ENCODE data around the gene EFHB. TPM values are rescaled to one million over a fixed set of nuclear protein-coding genes. Genes with fewer than 3 reads are reported as not detected.

The EFHB gene
- total and polyA plus RNA-seq, 2 donors from 2014 or later: 2.1 to 3.5 TPM

DNA sequence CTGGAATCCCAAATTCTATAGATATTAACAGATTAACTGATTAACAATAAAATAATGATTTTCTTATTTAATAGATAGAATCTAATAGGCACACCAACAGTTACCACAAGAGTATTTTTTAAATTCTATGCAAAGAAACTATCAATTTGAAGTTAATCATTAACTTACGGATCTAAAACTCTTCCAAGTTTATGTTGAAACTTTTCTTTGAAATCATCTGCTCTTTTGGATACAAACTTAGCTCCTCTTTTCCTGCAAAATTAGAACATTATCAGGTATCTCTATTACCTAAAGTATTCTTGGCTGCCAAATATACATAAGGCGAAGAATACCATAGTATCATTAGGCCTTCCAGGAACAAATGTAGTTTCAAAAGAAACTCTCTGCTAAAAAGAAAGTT, 34.8 kb downstream of the EFHB start:
- DNase-seq: no peak
- Histone ChIP-seq H3K4me1 (ENCODE audit: control insufficient read depth in 2 of 3, insufficient read depth in 2 of 3, low read depth in 1 of 3, low read length in 3 of 3) (no peaks in the 10 kb centered on the region), H3K4me3 (ENCODE audit: low read length in 3 of 3) (no peak overlapping the region), H3K27ac (ENCODE audit: low read depth in 2 of 2, low read length in 2 of 2) (no peak overlapping the region), H3K9me3 (ENCODE audit: control insufficient read depth in 2 of 3, insufficient read depth in 1 of 3, low read length in 3 of 3) (no peaks in the 10 kb centered on the region), H3K9ac (ENCODE audit: low read length in 3 of 3) (no peak overlapping the region), H3K27me3 (ENCODE audit: control insufficient read depth, insufficient read depth, low read length) (no peaks in the 10 kb centered on the region), H3K36me3 (ENCODE audit: control insufficient read depth in 2 of 3, insufficient read depth in 3 of 3, low read length in 3 of 3) (no peaks in the 10 kb centered on the region)
- intact Hi-C loops (cut with DNase I): no loop called here
- FAIRE-seq: no peak
- TF ChIP-seq, protein P1, sequence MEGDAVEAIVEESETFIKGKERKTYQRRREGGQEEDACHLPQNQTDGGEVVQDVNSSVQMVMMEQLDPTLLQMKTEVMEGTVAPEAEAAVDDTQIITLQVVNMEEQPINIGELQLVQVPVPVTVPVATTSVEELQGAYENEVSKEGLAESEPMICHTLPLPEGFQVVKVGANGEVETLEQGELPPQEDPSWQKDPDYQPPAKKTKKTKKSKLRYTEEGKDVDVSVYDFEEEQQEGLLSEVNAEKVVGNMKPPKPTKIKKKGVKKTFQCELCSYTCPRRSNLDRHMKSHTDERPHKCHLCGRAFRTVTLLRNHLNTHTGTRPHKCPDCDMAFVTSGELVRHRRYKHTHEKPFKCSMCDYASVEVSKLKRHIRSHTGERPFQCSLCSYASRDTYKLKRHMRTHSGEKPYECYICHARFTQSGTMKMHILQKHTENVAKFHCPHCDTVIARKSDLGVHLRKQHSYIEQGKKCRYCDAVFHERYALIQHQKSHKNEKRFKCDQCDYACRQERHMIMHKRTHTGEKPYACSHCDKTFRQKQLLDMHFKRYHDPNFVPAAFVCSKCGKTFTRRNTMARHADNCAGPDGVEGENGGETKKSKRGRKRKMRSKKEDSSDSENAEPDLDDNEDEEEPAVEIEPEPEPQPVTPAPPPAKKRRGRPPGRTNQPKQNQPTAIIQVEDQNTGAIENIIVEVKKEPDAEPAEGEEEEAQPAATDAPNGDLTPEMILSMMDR (IDR thresholded peaks at IDR 0.05; ENCODE audit: borderline replicate concordance, extremely low read depth, insufficient read depth): no peak

DNA sequence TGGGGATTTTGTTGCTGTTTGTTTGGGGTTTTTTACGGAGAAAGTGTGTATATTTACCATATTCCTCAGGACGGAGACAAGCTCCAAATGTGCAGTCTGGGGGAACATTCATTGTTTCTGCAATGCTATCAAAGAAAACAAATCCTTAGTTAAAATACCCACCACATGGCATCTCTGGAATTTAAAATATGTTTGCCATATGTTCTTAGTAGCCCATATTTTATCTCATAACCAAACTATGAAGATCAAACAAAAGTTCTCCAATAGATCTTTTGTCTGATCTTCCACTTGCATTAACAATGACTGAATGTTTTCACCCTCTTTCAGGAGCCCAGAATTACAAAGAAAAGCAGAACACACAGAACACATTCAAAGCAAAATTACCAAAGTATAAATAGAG, 35.3 kb downstream of the EFHB start:
- FAIRE-seq (no peak), DNase-seq (no peak)
- intact Hi-C loops (cut with DNase I): no loop called here

DNA sequence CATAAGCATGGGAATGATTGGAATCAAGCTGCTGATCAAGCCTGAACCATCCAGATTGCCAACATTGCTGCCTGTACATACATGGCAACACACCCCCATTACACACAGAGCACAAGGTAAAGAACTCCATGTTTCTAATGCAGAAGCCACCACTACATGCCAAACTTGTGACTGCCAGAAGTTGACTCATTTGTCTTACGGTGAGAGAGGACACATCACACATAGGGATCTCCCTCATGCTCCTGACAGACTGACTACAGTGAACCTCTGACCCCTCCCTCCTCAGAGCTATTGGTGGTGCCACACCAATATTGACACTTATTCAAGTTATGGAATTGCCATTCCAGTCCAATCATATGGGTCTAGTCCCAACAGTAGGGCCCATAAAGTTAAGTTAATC, 42.3 kb downstream of the EFHB start:
- H3K27me3 ChIP-seq (ENCODE audit: control insufficient read depth, insufficient read depth, low read length): no peaks in the 10 kb centered on the region
- no peak overlapping the region for H3K9ac ChIP-seq (ENCODE audit: low read length in 3 of 3)
- no peaks in the 10 kb centered on the region for H3K36me3 ChIP-seq (ENCODE audit: control insufficient read depth in 2 of 3, insufficient read depth in 3 of 3, low read length in 3 of 3)
- DNase-seq (no peak), FAIRE-seq (no peak)
- TF ChIP-seq, protein P1 (IDR thresholded peaks at IDR 0.05; ENCODE audit: borderline replicate concordance, extremely low read depth, insufficient read depth): no peak
- intact Hi-C loops (cut with DNase I): no loop called here
- H3K9me3 ChIP-seq (ENCODE audit: control insufficient read depth in 2 of 3, insufficient read depth in 1 of 3, low read length in 3 of 3): no peaks in the 10 kb centered on the region
- no peak overlapping the region for H3K4me3 ChIP-seq (ENCODE audit: low read length in 3 of 3)
- H3K27ac ChIP-seq (ENCODE audit: low read depth in 2 of 2, low read length in 2 of 2): no peak overlapping the region
- peaks cover 0 to 5% (median 0%) of the 10 kb centered on the region in 3 donors for H3K4me1 ChIP-seq (ENCODE audit: control insufficient read depth in 2 of 3, insufficient read depth in 2 of 3, low read depth in 1 of 3, low read length in 3 of 3)

More for the DNA sequence above, 35.3 kb downstream of the EFHB start:
- H3K9me3 ChIP-seq (ENCODE audit: control insufficient read depth in 2 of 3, insufficient read depth in 1 of 3, low read length in 3 of 3): no peaks in the 10 kb centered on the region
- no peaks in the 10 kb centered on the region for H3K36me3 ChIP-seq (ENCODE audit: control insufficient read depth in 2 of 3, insufficient read depth in 3 of 3, low read length in 3 of 3)
- H3K4me1 ChIP-seq (ENCODE audit: control insufficient read depth in 2 of 3, insufficient read depth in 2 of 3, low read depth in 1 of 3, low read length in 3 of 3): no peaks in the 10 kb centered on the region
- TF ChIP-seq, protein P1 (IDR thresholded peaks at IDR 0.05; ENCODE audit: borderline replicate concordance, extremely low read depth, insufficient read depth): no peak
- no peaks in the 10 kb centered on the region for H3K27me3 ChIP-seq (ENCODE audit: control insufficient read depth, insufficient read depth, low read length)
- no peak overlapping the region for H3K4me3 ChIP-seq (ENCODE audit: low read length in 3 of 3)
- H3K9ac ChIP-seq (ENCODE audit: low read length in 3 of 3): no peak overlapping the region
- H3K27ac ChIP-seq (ENCODE audit: low read depth in 2 of 2, low read length in 2 of 2): no peak overlapping the region
